Myocyte (in vitro differentiated cells): ENCODE results near the gene QRFP. TPM values are rescaled to one million over a fixed set of nuclear protein-coding genes. Genes with fewer than 3 reads are reported as not detected.

Source experiments
- DNase-seq: peaks from one replicate; pipeline ENCODE4 v3.0.0-alpha.2; 2012; ENCODE audit warnings: low read depth
- total RNA-seq: library from RNA; depleted of rRNA; stranded (reverse); fragments of >200 nt; gene quantifications from 2 replicates; pipeline ENCODE4 v1.2.3, GENCODE V29; 2014

Gene QRFP
- total RNA-seq, 1 donor from 2014 or later = not detected

- no peak for DNase-seq
Measured at GRCh38 chr9:130905902-130906734, 9.5 kb upstream of the QRFP start.

GRCh38 chr9:130905125-130905901 lies 8.7 kb upstream of the QRFP start:
- DNase-seq = no peak

- no peak for DNase-seq
Measured at GRCh38 chr9:130904070-130905044, 7.7 kb upstream of the QRFP start.

- no peak for DNase-seq
Measured at GRCh38 chr9:130903194-130904069, 6.8 kb upstream of the QRFP start.

- DNase-seq = peak; percentile 38
Measured at GRCh38 chr9:130902204-130903185, 5.9 kb upstream of the QRFP start.

- peak; percentile 50 for DNase-seq
Measured at GRCh38 chr9:130901498-130902203, 5.0 kb upstream of the QRFP start.

- no peak for DNase-seq
Measured at GRCh38 chr9:130900701-130901497, 4.3 kb upstream of the QRFP start.

GRCh38 chr9:130899051-130899748 lies 2.6 kb upstream of the QRFP start:
- peak; percentile 20 for DNase-seq

- no peak for DNase-seq
Measured at GRCh38 chr9:130898552-130898852, 1.9 kb upstream of the QRFP start.

GRCh38 chr9:130897848-130898551 lies 1.4 kb upstream of the QRFP start:
- peak; percentile 19 for DNase-seq

- no peak for DNase-seq
Measured at GRCh38 chr9:130897105-130897751, 616 bp upstream of the QRFP start.

- no peak for DNase-seq
Measured at GRCh38 chr9:130895481-130896232, 955 bp downstream of the QRFP start.

- DNase-seq = no peak
Measured at GRCh38 chr9:130895038-130895437, 1.6 kb downstream of the QRFP start.

- peak; percentile 13 for DNase-seq
Measured at GRCh38 chr9:130894546-130894945, 2.1 kb downstream of the QRFP start.
